Peyer's patch (tissue), 4 donors: ENCODE measurements around the gene KATNA1. TPM values are rescaled to one million over a fixed set of nuclear protein-coding genes. Genes with fewer than 3 reads are reported as not detected.

Experiments
- DNase-seq, 3 donors: peaks; one replicate each; pipeline ENCODE4 v3.0.0-alpha.2; 2017 to 2019
- H3K27ac ChIP-seq, 4 donors: fragments of 200-600 bp; sonication (generic); one replicate each; pipeline ENCODE4 v1.5.1; 2016 to 2019
- H3K27me3 ChIP-seq, 2 donors: fragments of 200-600 bp; sonication (generic); one replicate each; pipeline ENCODE4 v1.5.1; 2019
- H3K36me3 ChIP-seq, 3 donors: fragments of 200-600 bp; sonication (generic); one replicate each; pipeline ENCODE4 v1.5.1; 2016 to 2019
- H3K4me1 ChIP-seq, 4 donors: fragments of 200-600 bp; sonication (generic); one replicate each; pipeline ENCODE4 v1.5.1; 2016 to 2019
- H3K4me3 ChIP-seq, 4 donors: fragments of 200-600 bp; sonication (generic); 1 replicate in 3 of 4; 2 replicates in 1 of 4; pipeline ENCODE4 v1.5.1; 2016 to 2019; ENCODE audit warnings: mild to moderate bottlenecking in 1 of 4
- H3K9me3 ChIP-seq, 4 donors: fragments of 200-600 bp; sonication (generic); one replicate each; pipeline ENCODE4 v1.5.1; 2016 to 2019; ENCODE audit warnings: mild to moderate bottlenecking in 1 of 4
- POLR2A ChIP-seq, 2 donors: fragments of 450-650 bp; IDR thresholded peaks; one replicate each; pipeline ENCODE4 v1.5.1; 2017; ENCODE audit warnings: antibody characterized with exemption in 2 of 2, mild to moderate bottlenecking in 2 of 2, moderate library complexity in 2 of 2
- total RNA-seq, 4 donors: library from RNA; depleted of rRNA; stranded (reverse); fragments of >200 nt; gene quantifications; one replicate each; pipeline ENCODE4 v1.1.0, GENCODE V29; 2016
- TF ChIP-seq, protein P1 (sequence below), 6 experiments: fragments of 450-650 bp in 4 of 6; fragments of 200-600 bp in 2 of 6; sonication (generic) in 1 of 6; IDR thresholded peaks; one replicate each; pipeline ENCODE4 v1.5.1; 2017 to 2019; ENCODE audit warnings: antibody characterized with exemption in 6 of 6, mild to moderate bottlenecking in 3 of 6, moderate library complexity in 1 of 6

The KATNA1 gene
- total RNA-seq, 4 donors from 2014 or later: 10.3 to 33.8 (median 15.0) TPM

DNA sequence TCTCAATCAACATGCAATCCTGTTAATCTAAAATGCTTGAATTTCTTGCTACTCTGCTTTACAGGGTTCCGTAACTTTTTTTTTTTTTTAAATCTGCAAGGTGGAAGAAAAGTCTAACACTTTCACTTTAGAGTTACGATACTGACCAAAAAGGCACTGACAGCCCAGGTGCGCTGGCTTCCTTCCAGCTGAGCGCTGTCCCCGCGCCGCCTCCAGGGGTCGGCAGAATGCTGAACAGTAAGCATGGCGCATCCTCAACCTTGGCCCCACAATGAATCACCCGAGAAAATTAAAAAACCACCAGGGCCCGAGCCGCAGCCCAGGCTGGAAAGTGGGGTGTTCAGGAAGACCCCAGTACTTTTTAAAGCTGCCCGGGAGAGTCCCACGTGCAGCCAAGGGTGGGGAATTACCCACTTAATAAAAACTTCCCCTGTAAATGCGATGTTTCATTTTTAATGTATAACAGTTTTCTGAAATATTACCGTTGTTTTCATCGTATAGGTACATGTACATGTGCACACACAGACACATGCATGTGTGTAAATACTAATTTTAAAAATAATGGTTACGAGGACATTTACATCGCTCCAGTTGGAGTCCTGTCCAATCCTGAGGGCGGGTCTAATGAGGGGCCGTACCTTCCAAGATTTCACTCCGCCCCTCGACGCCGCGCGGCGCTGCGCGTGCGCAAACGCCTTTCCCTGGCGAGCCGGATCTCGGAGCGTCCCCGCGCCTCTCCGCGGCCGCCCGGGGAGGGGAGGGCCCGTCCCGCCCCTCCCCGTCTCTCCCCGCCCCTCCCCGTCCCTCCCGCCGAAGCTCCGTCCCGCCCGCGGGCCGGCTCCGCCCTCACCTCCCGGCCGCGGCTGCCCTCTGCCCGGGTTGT lies 82.7 kb downstream of the KATNA1 start, which contains the start of gene GINM1:
Gene GINM1 (plus strand): TSS at position 849 of the 883 bp plus-strand sequence. CDS start 40 bp downstream, outside the sequence.
- TF ChIP-seq, protein P1, sequence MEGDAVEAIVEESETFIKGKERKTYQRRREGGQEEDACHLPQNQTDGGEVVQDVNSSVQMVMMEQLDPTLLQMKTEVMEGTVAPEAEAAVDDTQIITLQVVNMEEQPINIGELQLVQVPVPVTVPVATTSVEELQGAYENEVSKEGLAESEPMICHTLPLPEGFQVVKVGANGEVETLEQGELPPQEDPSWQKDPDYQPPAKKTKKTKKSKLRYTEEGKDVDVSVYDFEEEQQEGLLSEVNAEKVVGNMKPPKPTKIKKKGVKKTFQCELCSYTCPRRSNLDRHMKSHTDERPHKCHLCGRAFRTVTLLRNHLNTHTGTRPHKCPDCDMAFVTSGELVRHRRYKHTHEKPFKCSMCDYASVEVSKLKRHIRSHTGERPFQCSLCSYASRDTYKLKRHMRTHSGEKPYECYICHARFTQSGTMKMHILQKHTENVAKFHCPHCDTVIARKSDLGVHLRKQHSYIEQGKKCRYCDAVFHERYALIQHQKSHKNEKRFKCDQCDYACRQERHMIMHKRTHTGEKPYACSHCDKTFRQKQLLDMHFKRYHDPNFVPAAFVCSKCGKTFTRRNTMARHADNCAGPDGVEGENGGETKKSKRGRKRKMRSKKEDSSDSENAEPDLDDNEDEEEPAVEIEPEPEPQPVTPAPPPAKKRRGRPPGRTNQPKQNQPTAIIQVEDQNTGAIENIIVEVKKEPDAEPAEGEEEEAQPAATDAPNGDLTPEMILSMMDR (IDR thresholded peaks at IDR 0.05): peak; percentile 50 to 66 (median 60)
- no peak for TF ChIP-seq POLR2A (IDR thresholded peaks at IDR 0.05)
- peak within 1 kb of the TSS; percentile 75 to 96 (median 92) for H3K4me3 ChIP-seq
- no peaks in the 10 kb centered on the region for H3K36me3 ChIP-seq
- peak within 1 kb of the TSS; percentile 88 to 93 (median 92) for H3K27ac ChIP-seq
- peak; percentile 90 to 98 (median 97) for DNase-seq
- H3K9me3 ChIP-seq: no peaks in the 10 kb centered on the region
- H3K4me1 ChIP-seq: peaks cover 0 to 18% (median 7%) of the 10 kb centered on the region in 4 donors
- H3K27me3 ChIP-seq: no peaks in the 10 kb centered on the region

DNA sequence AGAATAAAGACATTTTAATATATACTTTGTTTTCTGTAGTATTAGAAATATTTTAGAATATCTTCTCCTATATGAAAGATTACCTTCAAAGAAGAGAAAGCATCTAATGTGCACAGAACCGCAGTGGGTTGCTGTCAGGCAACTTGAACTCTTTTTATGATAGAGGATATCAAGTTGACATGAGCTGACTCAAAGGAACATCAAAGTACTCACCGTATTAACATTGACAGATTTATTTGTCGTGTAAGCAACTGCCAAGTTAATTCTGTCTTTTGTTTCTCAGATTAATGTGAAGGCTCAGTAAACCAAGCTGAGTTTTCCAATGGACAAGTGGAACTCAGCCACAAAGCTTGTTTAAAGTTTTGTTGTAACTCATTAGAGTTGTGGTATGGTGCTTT lies 84.6 kb downstream of the KATNA1 start:
- DNase-seq: no peak
- no peaks in the 10 kb centered on the region for H3K27me3 ChIP-seq
- H3K36me3 ChIP-seq: no peaks in the 10 kb centered on the region
- no peaks in the 10 kb centered on the region for H3K9me3 ChIP-seq
- H3K4me1 ChIP-seq: peaks cover 0 to 18% (median 7%) of the 10 kb centered on the region in 4 donors
- no peak overlapping the region for H3K27ac ChIP-seq
- TF ChIP-seq, protein P1 (IDR thresholded peaks at IDR 0.05): no peak
- TF ChIP-seq POLR2A (IDR thresholded peaks at IDR 0.05): no peak
- no peak overlapping the region for H3K4me3 ChIP-seq

DNA sequence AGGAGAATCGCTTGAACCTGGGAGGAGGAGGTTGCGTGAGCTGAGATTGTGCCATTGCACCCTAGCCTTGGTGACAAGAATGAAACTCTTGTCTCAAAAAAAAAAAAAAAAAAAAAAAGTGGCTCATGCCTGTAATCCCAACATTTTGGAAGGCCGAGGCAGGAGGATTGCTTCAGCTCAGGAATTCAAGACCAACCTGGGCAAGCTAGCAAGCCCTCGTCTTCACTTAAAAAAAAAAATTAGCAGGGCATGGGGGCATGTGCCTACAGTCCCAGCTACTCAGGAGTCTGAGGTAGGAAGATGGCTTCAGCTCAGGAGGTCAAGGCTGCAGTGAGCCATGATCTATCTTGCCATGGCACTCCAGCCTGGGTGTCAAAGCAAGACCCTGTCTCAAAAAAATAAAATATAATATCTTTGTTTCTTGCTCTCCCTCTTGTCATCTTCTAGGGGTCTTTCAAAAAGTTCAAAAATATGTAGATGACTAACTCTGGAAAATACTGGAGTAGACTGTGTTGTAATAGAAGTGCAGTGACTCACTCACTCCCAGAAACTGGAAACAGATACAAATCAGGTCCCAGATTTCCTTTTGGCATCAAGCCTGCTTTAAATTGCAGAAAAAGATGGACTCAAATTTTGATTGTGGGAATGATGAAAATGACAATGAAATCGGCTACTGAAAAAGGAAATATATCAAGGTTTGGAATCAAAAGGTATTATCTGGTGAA lies 85.1 kb downstream of the KATNA1 start:
- TF ChIP-seq, protein P1 (IDR thresholded peaks at IDR 0.05): no peak
- TF ChIP-seq POLR2A (IDR thresholded peaks at IDR 0.05): no peak

DNA sequence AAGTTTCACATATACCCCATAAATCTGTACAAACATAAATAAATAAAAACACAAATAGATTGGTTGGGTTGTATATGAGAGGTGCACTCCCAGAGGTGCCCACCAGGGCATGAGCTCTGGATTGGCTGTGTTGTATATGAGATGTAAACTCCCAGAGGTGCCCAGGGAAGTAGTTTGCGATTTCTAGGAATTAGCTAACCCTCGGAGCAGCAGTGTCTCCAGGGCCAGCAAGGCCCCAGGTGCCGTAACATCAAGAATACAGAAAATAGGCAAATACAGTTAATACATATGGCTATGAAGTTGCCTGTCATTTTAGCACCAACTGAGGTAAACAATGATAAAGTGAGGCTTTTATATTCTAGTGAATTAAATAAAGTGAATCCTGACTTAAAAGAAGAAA lies 87.8 kb downstream of the KATNA1 start:
- DNase-seq: no peak
- H3K4me1 ChIP-seq: peaks cover 0 to 7% (median 2%) of the 10 kb centered on the region in 4 donors

More for the DNA sequence above, 85.1 kb downstream of the KATNA1 start:
- no peak for DNase-seq
- no peak overlapping the region for H3K27ac ChIP-seq
- H3K27me3 ChIP-seq: no peaks in the 10 kb centered on the region
- no peaks in the 10 kb centered on the region for H3K36me3 ChIP-seq
- H3K9me3 ChIP-seq: no peaks in the 10 kb centered on the region
- peaks cover 0 to 18% (median 7%) of the 10 kb centered on the region in 4 donors for H3K4me1 ChIP-seq
- no peak overlapping the region for H3K4me3 ChIP-seq

DNA sequence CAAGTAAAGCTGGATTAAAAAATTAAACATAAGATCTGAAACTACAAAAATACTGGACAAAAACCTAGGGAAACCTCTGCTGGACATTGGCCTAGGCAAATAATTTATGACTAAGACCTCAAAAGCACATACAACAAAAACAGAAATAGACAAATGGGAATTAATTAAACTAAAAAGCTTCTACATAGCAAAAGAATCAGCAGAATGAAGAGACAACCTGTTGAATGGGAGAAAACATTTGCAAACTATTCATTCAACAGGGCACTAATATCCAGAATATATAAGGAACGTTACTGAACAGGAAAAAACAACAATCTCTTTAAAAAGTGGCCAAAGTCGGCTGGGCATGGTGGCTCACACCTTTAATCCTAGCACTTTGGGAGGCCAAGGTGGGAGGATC lies 89.1 kb downstream of the KATNA1 start:
- H3K4me3 ChIP-seq: no peak overlapping the region
- no peak overlapping the region for H3K27ac ChIP-seq
- no peaks in the 10 kb centered on the region for H3K4me1 ChIP-seq
- no peaks in the 10 kb centered on the region for H3K9me3 ChIP-seq
- TF ChIP-seq, protein P1 (IDR thresholded peaks at IDR 0.05): no peak
- TF ChIP-seq POLR2A (IDR thresholded peaks at IDR 0.05): no peak
- no peaks in the 10 kb centered on the region for H3K36me3 ChIP-seq
- H3K27me3 ChIP-seq: no peaks in the 10 kb centered on the region
- DNase-seq: no peak

More for the DNA sequence above, 87.8 kb downstream of the KATNA1 start:
- Histone ChIP-seq H3K27me3 (no peaks in the 10 kb centered on the region), H3K27ac (no peak overlapping the region), H3K4me3 (no peak overlapping the region), H3K36me3 (no peaks in the 10 kb centered on the region), H3K9me3 (no peaks in the 10 kb centered on the region)
- TF ChIP-seq, protein P1 (IDR thresholded peaks at IDR 0.05): peak in 5 of 6 experiments; percentile 32 to 40 (median 35)
- no peak for TF ChIP-seq POLR2A (IDR thresholded peaks at IDR 0.05)
